ENCODE measurements around the gene KRT83.
"Not testable (repeated sequence)": the region's sequence is repeated elsewhere in the genome, so short reads cannot be mapped to it uniquely, and the experiment has no call there.

KRT83 gene

GRCh38 chr12:52307836-52308805 lies 13.1 kb downstream of the KRT83 start:
- no peak for DNase-seq

GRCh38 chr12:52306731-52307130 lies 14.5 kb downstream of the KRT83 start:
- no peak for DNase-seq

GRCh38 chr12:52305921-52306705 lies 15.1 kb downstream of the KRT83 start:
- no peak for DNase-seq

- DNase-seq: not testable (repeated sequence)
Measured at GRCh38 chr12:52304941-52305411, 16.2 kb downstream of the KRT83 start.

GRCh38 chr12:52302242-52302914 lies 18.8 kb downstream of the KRT83 start:
- DNase-seq: not testable (repeated sequence)

- DNase-seq: not testable (repeated sequence)
Measured at GRCh38 chr12:52301721-52302120, 19.5 kb downstream of the KRT83 start.

- no peak for DNase-seq
Measured at GRCh38 chr12:52300796-52301691, 20.2 kb downstream of the KRT83 start.

- DNase-seq: no peak
Measured at GRCh38 chr12:52298677-52299190, 22.5 kb downstream of the KRT83 start.

GRCh38 chr12:52296572-52297215 lies 24.5 kb downstream of the KRT83 start:
- DNase-seq: no peak

GRCh38 chr12:52295663-52296062 lies 25.5 kb downstream of the KRT83 start:
- DNase-seq: no peak

- DNase-seq: no peak
Measured at GRCh38 chr12:52294803-52295202, 26.4 kb downstream of the KRT83 start.

- no peak for DNase-seq
Measured at GRCh38 chr12:52293926-52294325, 27.3 kb downstream of the KRT83 start.

GRCh38 chr12:52291267-52291935 lies 29.8 kb downstream of the KRT83 start, which contains the start of gene KRT81:
TSS of gene KRT81 (minus strand) at chr12:52291534. CDS start at chr12:52291465, 69 bp downstream.
- no peak for DNase-seq

GRCh38 chr12:52290483-52291134 lies 30.6 kb downstream of the KRT83 start:
- DNase-seq: not testable (repeated sequence)

GRCh38 chr12:52287816-52288805 lies 33.1 kb downstream of the KRT83 start:
- not testable (repeated sequence) for DNase-seq

- DNase-seq: not testable (repeated sequence)
Measured at GRCh38 chr12:52286857-52287785, 34.1 kb downstream of the KRT83 start.

GRCh38 chr12:52285851-52286530 lies 35.2 kb downstream of the KRT83 start:
- no peak for DNase-seq
